K562 (cell line): ENCODE data around the gene RBM19. TPM values are rescaled to one million over a fixed set of nuclear protein-coding genes. Genes with fewer than 3 reads are reported as not detected.
A peak's percentile ranks its signal among the peaks of the same experiment; 100 is the strongest.

ENCODE experiments used
- ADNP ChIP-seq: fragments of 200-800 bp; sonication (Bioruptor generic); IDR thresholded peaks from 2 replicates; pipeline ENCODE4 v1.6.1; 2016; ENCODE audit warnings: missing genetic modification characterization, missing compliant biosample characterization
- BCOR ChIP-seq: fragments of 450-650 bp; IDR thresholded peaks from 2 replicates; pipeline ENCODE4 v1.6.1; 2016
- CBX8 ChIP-seq: fragments of 200-600 bp; sonication (generic); IDR thresholded peaks from 2 replicates; pipeline ENCODE4 v1.6.1; 2012; ENCODE audit warnings: borderline replicate concordance, mixed run types, low read depth, mild to moderate bottlenecking, moderate library complexity, mixed read lengths, low read length, control low read depth, inconsistent platforms; ENCODE audit not compliant: poor library complexity, severe bottlenecking; ENCODE audit errors: extremely low read depth
- HDAC2 ChIP-seq: fragments of 450-650 bp; IDR thresholded peaks from 2 replicates; pipeline ENCODE4 v1.6.1; 2016; ENCODE audit warnings: mild to moderate bottlenecking
- KDM1A ChIP-seq, 2 experiments: fragments of 450-650 bp; IDR thresholded peaks; 2 replicates each; pipeline ENCODE4 v1.6.1; 2016; ENCODE audit warnings: mild to moderate bottlenecking in 2 of 2
- PTBP1 ChIP-seq: fragments of 200-400 bp; formaldehyde crosslinking; IDR thresholded peaks from 2 replicates; pipeline ENCODE4 v1.6.1; 2017; ENCODE audit warnings: low read depth, low read length
- SREBF2 ChIP-seq: sonication (generic); formaldehyde crosslinking; IDR thresholded peaks from 2 replicates; pipeline ENCODE4 v1.4.0; 2020; ENCODE audit warnings: mild to moderate bottlenecking, missing genetic modification reagents
- THRA ChIP-seq: fragments of 450-650 bp; IDR thresholded peaks from 2 replicates; pipeline ENCODE4 v1.6.1; 2017; ENCODE audit warnings: mild to moderate bottlenecking, moderate library complexity
- polyA plus RNA-seq, 8 experiments: library from polyadenylated mRNA; depleted of rRNA in 4 of 8; stranded (reverse) in 5 of 8; unstranded in 3 of 8; fragments of >200 nt; fragmentation: Nextera tagmentation in 2 of 8; fragmentation: Illumina TruSeq in 1 of 8; extraction: Ambion mirVana in 2 of 8; extraction: Trizol in 1 of 8; gene quantifications; 2 replicates each; pipeline versions ENCODE4 v1.2.1 to v1.2.3, GENCODE V29; 2011 to 2014; ENCODE audit warnings: inconsistent platforms in 1 of 8, missing spikeins in 1 of 8
- total RNA-seq, 7 experiments: library from RNA; depleted of rRNA in 6 of 7; stranded (reverse); fragments of >200 nt in 6 of 7; fragmentation: Illumina TruSeq in 2 of 7; extraction: Trizol in 2 of 7; gene quantifications; 2 replicates each; pipeline versions ENCODE4 v1.2.1 to v1.2.3, GENCODE V29; 2011 to 2021; ENCODE audit warnings: low replicate concordance in 1 of 7
- TF ChIP-seq, protein P1 (sequence below): fragments of 250-450 bp; sonication (Bioruptor Pico); IDR thresholded peaks from 2 replicates; pipeline ENCODE4 v1.5.0; 2020; ENCODE audit warnings: mild to moderate bottlenecking

RBM19 gene
- total and polyA plus RNA-seq, 9 of the 15 experiments (the other 6 are each of a cell fraction or from before 2014, with no cell fraction given) = 16.0 to 58.4 (median 37.9) TPM

GRCh38 chr12:113796066-113796827 lies 169.9 kb downstream of the RBM19 start (continued):
- TF ChIP-seq BCOR (peak; percentile 91), CBX8 (no peak), SREBF2 (no peak), HDAC2 (0 out of 2 replicates have a peak, but pooled peaks have one; percentile 42), THRA (no peak), ADNP (tag) (peak; percentile 87), PTBP1 (0 out of 2 replicates have a peak, but pooled peaks have one; percentile 58), KDM1A (IDR thresholded peaks at IDR 0.05) (peak; percentile 54 to 83)
- TF ChIP-seq, protein P1, sequence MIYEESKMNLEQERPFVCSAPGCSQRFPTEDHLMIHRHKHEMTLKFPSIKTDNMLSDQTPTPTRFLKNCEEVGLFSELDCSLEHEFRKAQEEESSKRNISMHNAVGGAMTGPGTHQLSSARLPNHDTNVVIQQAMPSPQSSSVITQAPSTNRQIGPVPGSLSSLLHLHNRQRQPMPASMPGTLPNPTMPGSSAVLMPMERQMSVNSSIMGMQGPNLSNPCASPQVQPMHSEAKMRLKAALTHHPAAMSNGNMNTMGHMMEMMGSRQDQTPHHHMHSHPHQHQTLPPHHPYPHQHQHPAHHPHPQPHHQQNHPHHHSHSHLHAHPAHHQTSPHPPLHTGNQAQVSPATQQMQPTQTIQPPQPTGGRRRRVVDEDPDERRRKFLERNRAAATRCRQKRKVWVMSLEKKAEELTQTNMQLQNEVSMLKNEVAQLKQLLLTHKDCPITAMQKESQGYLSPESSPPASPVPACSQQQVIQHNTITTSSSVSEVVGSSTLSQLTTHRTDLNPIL = no peak
